Panc1 (cell line): ENCODE measurements around the gene GRIA4. TPM values are rescaled to one million over a fixed set of nuclear protein-coding genes. Genes with fewer than 3 reads are reported as not detected.

ENCODE experiments used
- ATAC-seq: fragments of 200-7000 bp; cut with Tn5 transposase; 2 replicates; pipeline ENCODE4 v1.9.1; 2020; ENCODE audit warnings: mild to moderate bottlenecking, moderate library complexity
- BruUV-seq: library from RNA; stranded (reverse); fragments of 400-500 nt; replicated peaks from 2 replicates; lab custom pipeline; 2021; lab: Mats Ljungman, UMichigan
- CTCF ChIA-PET: fragments of 300-600 bp; sonication (Branson Sonifier 250); formaldehyde crosslinking; loops from one replicate; lab custom pipeline; 2022; ENCODE audit warnings: antibody characterized with exemption; lab: Charles Lee
- POLR2A ChIA-PET: fragments of 300-600 bp; sonication (Branson Sonifier 250); formaldehyde crosslinking; loops from one replicate; lab custom pipeline; 2022; ENCODE audit warnings: antibody characterized with exemption; lab: Charles Lee
- DNase-seq: peaks from one replicate; pipeline ENCODE4 v3.0.0-alpha.2; 2010; ENCODE audit warnings: low read depth, low spot score
- H3K27ac ChIP-seq: 2 replicates; pipeline ENCODE4 v1.5.1; 2011; ENCODE audit warnings: mild to moderate bottlenecking, low read length, inconsistent platforms
- H3K27me3 ChIP-seq: fragments of 200-500 bp; sonication (Bioruptor generic); 2 replicates; pipeline ENCODE4 v1.6.0; 2014; ENCODE audit warnings: low read length, inconsistent platforms; ENCODE audit not compliant: control insufficient read depth, insufficient read depth
- H3K36me3 ChIP-seq: fragments of 200-500 bp; sonication (Bioruptor generic); 2 replicates; pipeline ENCODE4 v1.5.1; 2014; ENCODE audit warnings: inconsistent platforms, mild to moderate bottlenecking, low read length, moderate library complexity; ENCODE audit not compliant: control insufficient read depth, insufficient read depth
- H3K4me1 ChIP-seq: 2 replicates; pipeline ENCODE4 v1.5.1; 2011; ENCODE audit warnings: inconsistent platforms, mild to moderate bottlenecking, low read length, moderate library complexity; ENCODE audit not compliant: control insufficient read depth, insufficient read depth
- H3K4me3 ChIP-seq, 2 experiments: 2 replicates each; pipeline ENCODE4 v1.5.1; 2011 to 2012; ENCODE audit warnings: low read depth in 2 of 2, low read length in 2 of 2, mild to moderate bottlenecking in 2 of 2, inconsistent platforms in 1 of 2, moderate library complexity in 1 of 2
- H3K9me3 ChIP-seq: fragments of 200-500 bp; sonication (Bioruptor generic); 2 replicates; pipeline ENCODE4 v1.5.1; 2014; ENCODE audit warnings: low read depth, mild to moderate bottlenecking, inconsistent platforms, low read length, moderate library complexity; ENCODE audit not compliant: control insufficient read depth, insufficient read depth
- POLR2AphosphoS5 ChIP-seq: IDR thresholded peaks from 2 replicates; pipeline ENCODE4 v1.6.1; 2012; ENCODE audit warnings: mild to moderate bottlenecking, low read depth, low read length, moderate library complexity
- SIN3A ChIP-seq: IDR thresholded peaks from 2 replicates; pipeline ENCODE4 v1.6.1; 2012; ENCODE audit warnings: low read depth, mild to moderate bottlenecking, low read length, moderate library complexity, borderline replicate concordance; ENCODE audit not compliant: insufficient read depth
- TCF7L2 ChIP-seq: IDR thresholded peaks from 2 replicates; pipeline ENCODE4 v1.6.1; 2011; ENCODE audit warnings: mild to moderate bottlenecking, low read depth, low read length, inconsistent platforms
- in situ Hi-C: cut with HindIII; loops from 2 replicates; pipeline ENCODE4 v1.10.0; 2016; ENCODE audit warnings: low sequenced_read_pairs, low pct_unique_long_range_greater_than_20kb
- intact Hi-C: fragments of 100-400 bp; cut with micrococcal nuclease; formaldehyde crosslinking; loops from one replicate; pipeline ENCODE4 v1.10.0; 2022; ENCODE audit not compliant: unreplicated experiment
- total RNA-seq: library from RNA; stranded (reverse); gene quantifications from one replicate; pipeline ENCODE4 v1.2.1, GENCODE V29; 2021; ENCODE audit not compliant: unreplicated experiment
- TF ChIP-seq, protein P1 (sequence below), 2 experiments: IDR thresholded peaks; 2 replicates each; pipeline ENCODE4 v1.6.1; 2011 to 2012; ENCODE audit warnings: low read depth in 2 of 2, control low read depth in 1 of 2, low read length in 1 of 2, mild to moderate bottlenecking in 1 of 2, moderate library complexity in 1 of 2; ENCODE audit not compliant: insufficient read depth in 1 of 2
- TF ChIP-seq, protein P2 (sequence below): fragments of 450-650 bp; IDR thresholded peaks from 2 replicates; pipeline ENCODE4 v1.5.1; 2017; ENCODE audit warnings: mild to moderate bottlenecking

GRIA4 gene
- total RNA-seq, 1 experiment from 2014 or later, result not detected

DNA sequence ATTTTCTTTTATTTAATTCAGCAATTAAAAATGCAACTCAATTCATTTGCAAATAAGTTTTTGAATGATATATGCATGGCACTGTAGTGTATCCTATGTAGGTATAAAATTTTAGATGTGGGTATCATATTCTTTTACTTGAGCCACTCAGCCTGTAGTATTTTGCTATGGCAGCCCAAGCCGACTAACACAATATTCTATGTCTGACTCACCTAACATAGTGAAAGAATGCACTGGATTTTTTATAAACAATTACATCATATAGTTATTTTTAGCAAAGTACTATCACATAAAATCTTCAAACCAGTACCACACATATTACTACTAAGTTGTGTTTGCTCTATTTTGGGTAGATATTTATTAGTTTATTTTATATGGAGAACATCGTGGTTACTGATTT is 21.9 kb upstream of the GRIA4 start:
- POLR2A ChIA-PET, result no interaction called here
- DNase-seq (no peak), ATAC-seq (no peak)
- H3K4me1 ChIP-seq, result no peaks in the 10 kb centered on the region
- no TSS peak for BruUV-seq
- no peaks in the 10 kb centered on the region for H3K9me3 ChIP-seq
- CTCF ChIA-PET, result no interaction called here
- in situ Hi-C loops (no loop called here), intact Hi-C loops (no loop called here)
- no peaks in the 10 kb centered on the region for H3K36me3 ChIP-seq
- no peak overlapping the region for H3K27ac ChIP-seq
- TF ChIP-seq POLR2AphosphoS5, result no peak
- TF ChIP-seq, protein P1, sequence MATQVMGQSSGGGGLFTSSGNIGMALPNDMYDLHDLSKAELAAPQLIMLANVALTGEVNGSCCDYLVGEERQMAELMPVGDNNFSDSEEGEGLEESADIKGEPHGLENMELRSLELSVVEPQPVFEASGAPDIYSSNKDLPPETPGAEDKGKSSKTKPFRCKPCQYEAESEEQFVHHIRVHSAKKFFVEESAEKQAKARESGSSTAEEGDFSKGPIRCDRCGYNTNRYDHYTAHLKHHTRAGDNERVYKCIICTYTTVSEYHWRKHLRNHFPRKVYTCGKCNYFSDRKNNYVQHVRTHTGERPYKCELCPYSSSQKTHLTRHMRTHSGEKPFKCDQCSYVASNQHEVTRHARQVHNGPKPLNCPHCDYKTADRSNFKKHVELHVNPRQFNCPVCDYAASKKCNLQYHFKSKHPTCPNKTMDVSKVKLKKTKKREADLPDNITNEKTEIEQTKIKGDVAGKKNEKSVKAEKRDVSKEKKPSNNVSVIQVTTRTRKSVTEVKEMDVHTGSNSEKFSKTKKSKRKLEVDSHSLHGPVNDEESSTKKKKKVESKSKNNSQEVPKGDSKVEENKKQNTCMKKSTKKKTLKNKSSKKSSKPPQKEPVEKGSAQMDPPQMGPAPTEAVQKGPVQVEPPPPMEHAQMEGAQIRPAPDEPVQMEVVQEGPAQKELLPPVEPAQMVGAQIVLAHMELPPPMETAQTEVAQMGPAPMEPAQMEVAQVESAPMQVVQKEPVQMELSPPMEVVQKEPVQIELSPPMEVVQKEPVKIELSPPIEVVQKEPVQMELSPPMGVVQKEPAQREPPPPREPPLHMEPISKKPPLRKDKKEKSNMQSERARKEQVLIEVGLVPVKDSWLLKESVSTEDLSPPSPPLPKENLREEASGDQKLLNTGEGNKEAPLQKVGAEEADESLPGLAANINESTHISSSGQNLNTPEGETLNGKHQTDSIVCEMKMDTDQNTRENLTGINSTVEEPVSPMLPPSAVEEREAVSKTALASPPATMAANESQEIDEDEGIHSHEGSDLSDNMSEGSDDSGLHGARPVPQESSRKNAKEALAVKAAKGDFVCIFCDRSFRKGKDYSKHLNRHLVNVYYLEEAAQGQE (IDR thresholded peaks at IDR 0.05; ENCODE audit: insufficient read depth in 1 of 2, low read depth in 2 of 2, low read length in 1 of 2), result no peak
- no peak for TF ChIP-seq SIN3A
- no peak for TF ChIP-seq TCF7L2
- TF ChIP-seq, protein P2, sequence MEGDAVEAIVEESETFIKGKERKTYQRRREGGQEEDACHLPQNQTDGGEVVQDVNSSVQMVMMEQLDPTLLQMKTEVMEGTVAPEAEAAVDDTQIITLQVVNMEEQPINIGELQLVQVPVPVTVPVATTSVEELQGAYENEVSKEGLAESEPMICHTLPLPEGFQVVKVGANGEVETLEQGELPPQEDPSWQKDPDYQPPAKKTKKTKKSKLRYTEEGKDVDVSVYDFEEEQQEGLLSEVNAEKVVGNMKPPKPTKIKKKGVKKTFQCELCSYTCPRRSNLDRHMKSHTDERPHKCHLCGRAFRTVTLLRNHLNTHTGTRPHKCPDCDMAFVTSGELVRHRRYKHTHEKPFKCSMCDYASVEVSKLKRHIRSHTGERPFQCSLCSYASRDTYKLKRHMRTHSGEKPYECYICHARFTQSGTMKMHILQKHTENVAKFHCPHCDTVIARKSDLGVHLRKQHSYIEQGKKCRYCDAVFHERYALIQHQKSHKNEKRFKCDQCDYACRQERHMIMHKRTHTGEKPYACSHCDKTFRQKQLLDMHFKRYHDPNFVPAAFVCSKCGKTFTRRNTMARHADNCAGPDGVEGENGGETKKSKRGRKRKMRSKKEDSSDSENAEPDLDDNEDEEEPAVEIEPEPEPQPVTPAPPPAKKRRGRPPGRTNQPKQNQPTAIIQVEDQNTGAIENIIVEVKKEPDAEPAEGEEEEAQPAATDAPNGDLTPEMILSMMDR, result no peak
- H3K27me3 ChIP-seq, result no peaks in the 10 kb centered on the region
- no peak overlapping the region for H3K4me3 ChIP-seq

DNA sequence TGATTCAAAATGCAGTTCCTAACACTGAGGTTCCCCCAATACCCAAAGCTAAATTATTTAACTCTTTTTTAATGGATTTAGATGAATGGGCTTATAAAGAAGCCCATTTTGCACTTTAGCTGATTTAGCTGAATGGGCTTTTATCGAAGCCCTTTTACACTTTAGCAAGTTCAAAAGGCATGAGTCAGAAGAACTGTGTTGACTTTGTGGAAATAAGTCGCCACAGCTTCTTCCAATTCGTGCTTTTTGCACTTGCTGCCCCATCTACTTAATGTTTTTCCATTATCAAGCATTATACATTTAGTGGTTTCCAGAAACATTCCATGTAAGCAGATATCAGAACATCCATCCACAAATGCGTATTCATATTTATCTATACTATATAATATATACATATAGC is 20.5 kb upstream of the GRIA4 start:
- H3K36me3 ChIP-seq, result no peaks in the 10 kb centered on the region
- H3K9me3 ChIP-seq, result no peaks in the 10 kb centered on the region
- in situ Hi-C loops, result no loop called here
- no TSS peak for BruUV-seq
- intact Hi-C loops, result no loop called here
- H3K27ac ChIP-seq, result no peak overlapping the region
- ATAC-seq (no peak), DNase-seq (no peak)
- TF ChIP-seq SIN3A (no peak), POLR2AphosphoS5 (no peak)
- TF ChIP-seq, protein P2, result no peak
- H3K27me3 ChIP-seq, result no peaks in the 10 kb centered on the region
- H3K4me3 ChIP-seq, result no peak overlapping the region
- ChIA-PET CTCF (no interaction called here), POLR2A (no interaction called here)
- H3K4me1 ChIP-seq, result no peaks in the 10 kb centered on the region
